ENCODE data around the gene PRKAR2B. TPM values are rescaled to one million over a fixed set of nuclear protein-coding genes. Genes with fewer than 3 reads are reported as not detected.

Gene PRKAR2B
- polyA plus RNA-seq, 1 of the 3 experiments (the other 2 are of a cell fraction): 17.3 TPM

DNA sequence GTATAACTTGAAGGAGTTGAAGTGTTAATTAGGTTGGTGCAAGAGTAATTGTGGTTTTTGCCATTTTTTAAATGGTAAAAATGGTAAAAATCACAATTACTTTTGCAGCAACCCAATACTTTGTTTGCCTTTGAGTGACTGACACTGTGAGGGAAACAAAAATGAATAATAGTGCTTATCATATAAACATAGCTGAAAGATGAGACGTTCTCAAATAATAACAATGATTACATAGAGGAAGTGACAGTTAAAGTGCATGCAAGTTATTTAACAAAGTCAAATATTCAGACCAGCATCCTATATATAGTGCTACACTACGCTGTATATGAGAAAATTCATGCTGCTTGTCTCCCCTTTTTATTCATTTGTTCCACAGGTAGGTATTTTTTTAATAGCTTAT, 119.6 kb downstream of the PRKAR2B start:
- Histone ChIP-seq H3K4me2 (no peak overlapping the region), H3K4me1 (ENCODE audit: control insufficient read depth in 1 of 2, insufficient read depth in 2 of 2, low read depth in 1 of 2, low read length in 1 of 2) (peaks cover 7% of the 10 kb centered on the region in 2 experiments; a peak in 3 of 4 replicates), H3K27ac (ENCODE audit: low read depth in 2 of 2, low read length in 1 of 2) (no peak overlapping the region), H3K27me3 (ENCODE audit: insufficient read depth) (no peaks in the 10 kb centered on the region), H3K36me3 (replicated peaks in 1 of 2; ENCODE audit: control insufficient read depth in 1 of 2, insufficient read depth in 2 of 2, low read length in 1 of 2) (peaks cover 13 to 23% of the 10 kb centered on the region in 2 experiments), H4K20me1 (ENCODE audit: insufficient read depth) (no peaks in the 10 kb centered on the region), H3K9ac (no peak overlapping the region), H3F3A (replicated peaks; ENCODE audit: insufficient read depth) (peaks cover 11% of the 10 kb centered on the region), H3K9me2 (no peaks in the 10 kb centered on the region), H3K79me2 (ENCODE audit: insufficient read depth) (no peaks in the 10 kb centered on the region), H3K4me3 (ENCODE audit: low read depth in 2 of 2, low read length in 1 of 2) (no peak overlapping the region), H2AFZ (ENCODE audit: low read depth) (no peak overlapping the region), H3K9me3 (no peaks in the 10 kb centered on the region)
- ChIA-PET CTCF (interaction anchor here (0.6 to 5.0 kb wide), 4 partner anchors 14 to 622 kb away, joined by 3 to 62 read pairs (median 4); no protein-coding TSS in a partner anchor), POLR2A (no interaction called here)
- no peak for DNase-seq
- TF ChIP-seq NRF1 (IDR thresholded peaks at IDR 0.05; ENCODE audit: low read depth, low read length): no peak
- no peak for TF ChIP-seq TEAD4 (IDR thresholded peaks at IDR 0.05; ENCODE audit: borderline replicate concordance, insufficient read depth)
- TF ChIP-seq EP300 (IDR thresholded peaks at IDR 0.05; ENCODE audit: borderline replicate concordance in 1 of 2, low read depth in 1 of 2, low read length in 1 of 2): no peak
- no peak for TF ChIP-seq CHD2 (IDR thresholded peaks at IDR 0.05; ENCODE audit: low read length, partially characterized antibody)
- no peak for TF ChIP-seq RXRA (IDR thresholded peaks at IDR 0.05; ENCODE audit: borderline replicate concordance, low read depth)
- TF ChIP-seq MEF2A (IDR thresholded peaks at IDR 0.05; ENCODE audit: borderline replicate concordance, low read depth): no peak
- no peak for TF ChIP-seq POLR2AphosphoS5 (IDR thresholded peaks at IDR 0.05; ENCODE audit: low read depth, low read length)
- TF ChIP-seq, protein P1, sequence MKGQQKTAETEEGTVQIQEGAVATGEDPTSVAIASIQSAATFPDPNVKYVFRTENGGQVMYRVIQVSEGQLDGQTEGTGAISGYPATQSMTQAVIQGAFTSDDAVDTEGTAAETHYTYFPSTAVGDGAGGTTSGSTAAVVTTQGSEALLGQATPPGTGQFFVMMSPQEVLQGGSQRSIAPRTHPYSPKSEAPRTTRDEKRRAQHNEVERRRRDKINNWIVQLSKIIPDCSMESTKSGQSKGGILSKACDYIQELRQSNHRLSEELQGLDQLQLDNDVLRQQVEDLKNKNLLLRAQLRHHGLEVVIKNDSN (IDR thresholded peaks at IDR 0.05; ENCODE audit: borderline replicate concordance, low read depth): no peak
- 73% methylated on average over 2 of the region's 2 CpGs for WGBS (ENCODE audit: low lambda C conversion rate)

DNA sequence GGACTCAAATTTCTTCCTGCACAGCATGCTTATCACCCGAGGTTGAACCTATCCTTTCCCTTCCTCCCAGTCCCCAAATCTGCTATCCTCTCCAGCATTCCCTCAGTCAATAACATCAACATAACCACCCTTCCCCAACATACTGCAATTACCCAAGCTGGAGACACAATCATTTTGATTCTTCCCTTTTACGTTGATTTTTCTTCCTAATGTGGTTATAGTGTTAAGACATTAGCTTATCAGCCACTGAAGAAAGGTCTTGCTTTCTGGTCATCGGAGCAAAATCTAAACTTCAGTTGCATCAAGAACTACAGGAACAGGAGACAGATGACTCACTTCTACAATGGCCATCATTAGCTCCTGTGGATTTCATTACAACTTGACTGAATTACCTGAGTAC, 120.8 kb downstream of the PRKAR2B start:
- Histone ChIP-seq H2AFZ (ENCODE audit: low read depth) (no peak overlapping the region), H3K36me3 (replicated peaks in 1 of 2; ENCODE audit: control insufficient read depth in 1 of 2, insufficient read depth in 2 of 2, low read length in 1 of 2) (peaks cover 3 to 10% of the 10 kb centered on the region in 2 experiments), H3K4me3 (ENCODE audit: low read depth in 2 of 2, low read length in 1 of 2) (no peak overlapping the region), H3K4me1 (ENCODE audit: control insufficient read depth in 1 of 2, insufficient read depth in 2 of 2, low read depth in 1 of 2, low read length in 1 of 2) (peaks cover 7 to 9% of the 10 kb centered on the region in 2 experiments; a peak in 3 of 4 replicates), H3K9me3 (no peaks in the 10 kb centered on the region), H3K4me2 (no peak overlapping the region), H4K20me1 (ENCODE audit: insufficient read depth) (peaks cover 6% of the 10 kb centered on the region), H3K9me2 (no peaks in the 10 kb centered on the region), H3K27ac (ENCODE audit: low read depth in 2 of 2, low read length in 1 of 2) (no peak overlapping the region), H3K79me2 (ENCODE audit: insufficient read depth) (peaks cover 6% of the 10 kb centered on the region), H3F3A (replicated peaks; ENCODE audit: insufficient read depth) (peaks cover 18% of the 10 kb centered on the region), H3K27me3 (ENCODE audit: insufficient read depth) (no peaks in the 10 kb centered on the region), H3K9ac (no peak overlapping the region)
- CTCF ChIA-PET: interaction anchor here (0.7 to 5.0 kb wide), 7 partner anchors 15 to 989 kb away, joined by 3 to 62 read pairs (median 4); partner anchors contain the start of gene CCDC71L
- POLR2A ChIA-PET: no interaction called here
- no peak for DNase-seq
- WGBS (ENCODE audit: low lambda C conversion rate): 81% methylated on average over 3 of the region's 3 CpGs
- no peak for TF ChIP-seq TCF12 (IDR thresholded peaks at IDR 0.05)
- TF ChIP-seq ELF1 (IDR thresholded peaks at IDR 0.05): no peak
- TF ChIP-seq SIN3A (IDR thresholded peaks at IDR 0.05; ENCODE audit: borderline replicate concordance, low read depth, low read length): no peak
- TF ChIP-seq FOSL2 (IDR thresholded peaks at IDR 0.05; ENCODE audit: borderline replicate concordance, low read depth): no peak
- TF ChIP-seq, protein P2, sequence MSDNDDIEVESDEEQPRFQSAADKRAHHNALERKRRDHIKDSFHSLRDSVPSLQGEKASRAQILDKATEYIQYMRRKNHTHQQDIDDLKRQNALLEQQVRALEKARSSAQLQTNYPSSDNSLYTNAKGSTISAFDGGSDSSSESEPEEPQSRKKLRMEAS (IDR thresholded peaks at IDR 0.05; ENCODE audit: low read depth): no peak
- TF ChIP-seq, protein P3, sequence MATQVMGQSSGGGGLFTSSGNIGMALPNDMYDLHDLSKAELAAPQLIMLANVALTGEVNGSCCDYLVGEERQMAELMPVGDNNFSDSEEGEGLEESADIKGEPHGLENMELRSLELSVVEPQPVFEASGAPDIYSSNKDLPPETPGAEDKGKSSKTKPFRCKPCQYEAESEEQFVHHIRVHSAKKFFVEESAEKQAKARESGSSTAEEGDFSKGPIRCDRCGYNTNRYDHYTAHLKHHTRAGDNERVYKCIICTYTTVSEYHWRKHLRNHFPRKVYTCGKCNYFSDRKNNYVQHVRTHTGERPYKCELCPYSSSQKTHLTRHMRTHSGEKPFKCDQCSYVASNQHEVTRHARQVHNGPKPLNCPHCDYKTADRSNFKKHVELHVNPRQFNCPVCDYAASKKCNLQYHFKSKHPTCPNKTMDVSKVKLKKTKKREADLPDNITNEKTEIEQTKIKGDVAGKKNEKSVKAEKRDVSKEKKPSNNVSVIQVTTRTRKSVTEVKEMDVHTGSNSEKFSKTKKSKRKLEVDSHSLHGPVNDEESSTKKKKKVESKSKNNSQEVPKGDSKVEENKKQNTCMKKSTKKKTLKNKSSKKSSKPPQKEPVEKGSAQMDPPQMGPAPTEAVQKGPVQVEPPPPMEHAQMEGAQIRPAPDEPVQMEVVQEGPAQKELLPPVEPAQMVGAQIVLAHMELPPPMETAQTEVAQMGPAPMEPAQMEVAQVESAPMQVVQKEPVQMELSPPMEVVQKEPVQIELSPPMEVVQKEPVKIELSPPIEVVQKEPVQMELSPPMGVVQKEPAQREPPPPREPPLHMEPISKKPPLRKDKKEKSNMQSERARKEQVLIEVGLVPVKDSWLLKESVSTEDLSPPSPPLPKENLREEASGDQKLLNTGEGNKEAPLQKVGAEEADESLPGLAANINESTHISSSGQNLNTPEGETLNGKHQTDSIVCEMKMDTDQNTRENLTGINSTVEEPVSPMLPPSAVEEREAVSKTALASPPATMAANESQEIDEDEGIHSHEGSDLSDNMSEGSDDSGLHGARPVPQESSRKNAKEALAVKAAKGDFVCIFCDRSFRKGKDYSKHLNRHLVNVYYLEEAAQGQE (IDR thresholded peaks at IDR 0.05; ENCODE audit: low read depth, low read length): no peak
- no peak for TF ChIP-seq NFIC (IDR thresholded peaks at IDR 0.05; ENCODE audit: borderline replicate concordance)
- no peak for TF ChIP-seq MEF2A (IDR thresholded peaks at IDR 0.05; ENCODE audit: borderline replicate concordance, low read depth)
- TF ChIP-seq RFX5 (IDR thresholded peaks at IDR 0.05; ENCODE audit: low read length): no peak
- TF ChIP-seq NRF1 (IDR thresholded peaks at IDR 0.05; ENCODE audit: low read depth, low read length): no peak

Data from SK-N-SH (cell line).